DMS 273 treated with DMSO at 0.1 percent for 48 hours (cell line): Measurements from ENCODE around the gene PTPRN2.
"Not testable (repeated sequence)": the region's sequence is repeated elsewhere in the genome, so short reads cannot be mapped to it uniquely, and the experiment has no call there.

ENCODE experiments used
- DNase-seq: peaks from one replicate; lab custom pipeline; 2025; lab: John Stamatoyannopoulos, UW

PTPRN2 gene

GRCh38 chr7:157861551-157861950, 726.1 kb downstream of the PTPRN2 start:
- DNase-seq, result no peak

GRCh38 chr7:157861031-157861491, 726.6 kb downstream of the PTPRN2 start:
- DNase-seq, result no peak

- DNase-seq, result no peak
Measured at GRCh38 chr7:157860406-157860805, 727.2 kb downstream of the PTPRN2 start.

DNA sequence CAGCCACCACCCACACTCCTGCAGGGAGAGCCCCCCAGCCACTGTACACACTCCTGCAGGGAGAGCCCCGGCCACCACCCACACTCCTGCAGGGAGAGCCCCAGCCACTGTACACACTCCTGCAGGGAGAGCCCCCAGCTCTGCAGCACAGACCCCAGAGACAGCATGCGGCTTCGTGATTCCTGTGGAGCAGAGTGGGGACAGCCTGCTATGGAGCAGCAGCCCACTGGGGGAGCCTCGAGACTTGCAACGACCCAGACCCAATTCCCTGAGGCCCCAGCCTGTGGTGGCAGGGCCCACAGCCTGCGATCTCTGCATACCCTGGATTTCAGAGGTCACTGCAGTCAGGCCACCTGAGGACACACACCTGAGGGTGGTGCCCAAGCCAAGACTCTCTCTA, 727.7 kb downstream of the PTPRN2 start:
- DNase-seq, result no peak

GRCh38 chr7:157857578-157858075, 730.0 kb downstream of the PTPRN2 start:
- no peak for DNase-seq

- DNase-seq, result no peak
Measured at GRCh38 chr7:157856873-157857577, 730.6 kb downstream of the PTPRN2 start.

DNA sequence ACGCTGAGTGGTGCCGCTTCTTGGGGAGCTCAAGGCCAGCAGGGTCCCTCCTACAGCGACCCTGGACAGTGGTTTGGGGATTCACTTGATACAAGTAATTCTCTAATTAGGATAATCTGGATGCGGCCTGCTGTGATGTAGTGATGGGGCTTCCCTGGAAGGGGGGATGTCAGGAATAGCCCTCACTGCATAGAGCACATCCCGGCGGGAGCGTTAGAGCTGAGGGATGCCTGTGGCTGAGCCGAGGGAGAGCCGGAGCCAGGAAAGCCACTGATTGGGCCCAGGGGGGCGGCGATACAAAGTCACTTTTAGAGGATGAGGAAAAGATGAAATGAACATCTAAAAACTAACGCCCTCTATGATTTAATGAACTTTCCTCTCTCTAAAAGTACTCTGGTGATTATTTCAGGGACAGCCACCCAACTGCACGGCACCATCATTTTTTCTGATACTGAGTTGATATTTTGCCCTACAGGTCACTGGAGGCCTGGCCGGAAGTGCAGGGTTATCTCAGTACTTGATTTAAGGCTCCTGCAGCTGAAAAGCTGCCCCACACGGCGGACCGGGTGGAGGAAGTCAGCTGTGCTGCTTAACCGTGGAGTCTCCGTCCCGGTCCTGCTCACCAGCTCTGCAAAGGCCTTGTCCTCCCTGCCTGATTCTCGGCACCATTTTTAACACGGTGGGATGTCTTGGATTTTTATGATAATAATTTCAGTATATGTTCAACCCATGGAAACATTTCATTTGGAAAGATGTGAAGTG, 732.0 kb downstream of the PTPRN2 start:
- no peak for DNase-seq

DNA sequence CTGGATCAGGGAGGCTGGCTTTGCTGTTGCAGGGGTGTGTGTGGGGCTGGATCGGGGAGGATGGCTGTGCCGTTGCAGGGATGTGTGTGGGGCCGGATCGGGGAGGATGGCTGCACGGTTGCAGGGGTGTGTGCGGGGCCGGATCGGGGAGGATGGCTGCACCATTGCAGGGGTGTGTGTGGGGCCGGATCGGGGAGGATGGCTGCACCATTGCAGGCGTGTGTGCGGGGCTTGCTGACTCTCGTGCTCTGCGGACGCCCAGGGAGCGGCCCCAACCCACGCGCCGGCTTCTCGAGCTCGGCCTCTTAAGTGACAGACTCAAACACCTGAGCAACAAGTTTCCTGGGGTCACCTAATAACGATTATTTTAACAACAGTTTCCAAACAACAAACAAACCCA, 732.6 kb downstream of the PTPRN2 start:
- no peak for DNase-seq

- no peak for DNase-seq
Measured at GRCh38 chr7:157854066-157854891, 733.3 kb downstream of the PTPRN2 start.

- DNase-seq, result no peak
Measured at GRCh38 chr7:157853789-157854065, 733.9 kb downstream of the PTPRN2 start.

GRCh38 chr7:157853076-157853788, 734.4 kb downstream of the PTPRN2 start:
- DNase-seq, result no peak

GRCh38 chr7:157851501-157852067, 736.0 kb downstream of the PTPRN2 start:
- no peak for DNase-seq

- DNase-seq, result no peak
Measured at GRCh38 chr7:157850481-157851444, 736.9 kb downstream of the PTPRN2 start.

- no peak for DNase-seq
Measured at GRCh38 chr7:157849726-157850125, 737.9 kb downstream of the PTPRN2 start.

GRCh38 chr7:157849341-157849596, 738.4 kb downstream of the PTPRN2 start:
- DNase-seq, result no peak

DNA sequence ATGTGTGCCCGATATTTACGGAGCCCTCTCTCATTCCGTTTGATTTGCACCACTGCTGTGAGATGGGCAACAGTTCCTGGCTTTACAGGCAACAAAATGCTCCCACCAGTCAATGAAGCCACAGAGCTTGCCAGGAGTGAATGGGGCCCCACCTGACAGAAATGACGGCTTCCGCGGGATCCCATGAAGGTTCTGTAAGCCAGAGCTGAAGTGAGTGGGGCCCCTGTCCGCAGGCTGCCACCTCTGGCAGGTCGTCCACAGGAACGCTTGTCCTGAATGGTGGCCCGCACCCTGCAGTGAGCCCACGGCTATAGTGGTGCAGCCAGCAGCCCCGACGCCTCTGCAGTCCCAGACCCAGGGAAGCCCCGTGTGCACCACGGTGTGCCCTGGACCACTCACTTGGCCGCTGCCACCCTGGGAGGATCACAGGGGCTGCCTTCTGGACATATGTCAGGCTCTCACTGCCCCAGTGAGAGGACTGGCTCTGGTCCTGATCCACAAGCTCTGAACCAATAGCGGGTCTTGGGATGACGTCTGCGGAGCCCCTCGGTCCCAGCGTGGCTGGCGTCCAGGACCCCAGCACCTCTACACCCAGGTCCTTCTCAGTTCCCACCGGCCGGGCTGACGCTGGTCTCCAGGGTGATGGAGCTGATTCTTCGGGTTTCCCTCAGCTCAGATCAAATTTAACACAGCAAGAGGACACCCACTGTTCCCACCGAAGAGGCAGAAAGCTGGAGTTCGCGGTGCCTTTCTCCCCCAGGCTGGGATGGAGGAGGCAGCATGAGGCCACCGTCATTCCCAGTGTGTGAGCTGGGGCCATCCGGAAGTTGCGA, 738.9 kb downstream of the PTPRN2 start:
- DNase-seq, result no peak

GRCh38 chr7:157847756-157848487, 739.7 kb downstream of the PTPRN2 start:
- not testable (repeated sequence) for DNase-seq

DNA sequence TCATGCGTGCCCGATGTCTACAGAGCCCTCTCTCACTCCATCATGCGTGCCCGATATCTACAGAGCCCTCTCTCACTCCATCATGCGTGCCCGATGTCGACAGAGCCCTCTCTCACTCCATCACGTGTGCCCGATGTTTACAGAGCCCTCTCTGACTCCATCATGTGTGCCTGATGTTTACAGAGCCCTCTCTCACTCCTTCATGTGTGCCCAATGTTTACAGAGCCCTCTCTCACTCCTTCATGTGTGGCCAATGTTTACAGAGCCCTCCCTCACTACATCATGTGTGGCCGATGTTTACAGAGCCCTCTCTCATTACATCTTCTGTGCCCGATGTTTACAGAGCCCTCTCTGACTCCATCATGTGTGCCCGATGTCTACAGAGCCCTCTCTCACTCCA, 740.9 kb downstream of the PTPRN2 start:
- not testable (repeated sequence) for DNase-seq

GRCh38 chr7:157846271-157846670, 741.4 kb downstream of the PTPRN2 start:
- DNase-seq, result no peak
